OCI-LY3 (cell line): ENCODE measurements around the gene PIH1D1.

Experiments used
- H2AFZ ChIP-seq: fragments of 200-600, 300-600 bp; shearing (Covaris generic); 2 replicates; pipeline ENCODE4 v1.6.0; 2014; ENCODE audit warnings: antibody characterized with exemption, low read depth, low read length
- H3K27ac ChIP-seq: fragments of 200-600, 300-600 bp; sonication (generic); 2 replicates; pipeline ENCODE4 v1.5.1; 2014; ENCODE audit warnings: mild to moderate bottlenecking, low read length, moderate library complexity, mixed read lengths
- H3K27me3 ChIP-seq: fragments of 200-600, 300-600 bp; sonication (generic); 2 replicates; pipeline ENCODE4 v1.6.1; 2014; ENCODE audit warnings: low read depth, low read length, mixed read lengths
- H3K36me3 ChIP-seq: fragments of 200-600, 300-600 bp; sonication (generic); replicated peaks from 2 replicates; pipeline ENCODE3; 2014; ENCODE audit warnings: low read depth, low read length, mixed read lengths
- H3K4me1 ChIP-seq: fragments of 300-600, 200-600 bp; sonication (generic); 2 replicates; pipeline ENCODE4 v1.6.1; 2014; ENCODE audit warnings: low read length, mixed read lengths
- H3K4me2 ChIP-seq: fragments of 200-600, 300-600 bp; sonication (generic); 2 replicates; pipeline ENCODE4 v1.6.1; 2014; ENCODE audit warnings: low read length, mixed read lengths
- H3K4me3 ChIP-seq: fragments of 300-600, 200-600 bp; sonication (generic); 2 replicates; pipeline ENCODE4 v1.5.1; 2014; ENCODE audit warnings: antibody characterized with exemption, mild to moderate bottlenecking, low read length, moderate library complexity
- H3K79me2 ChIP-seq: fragments of 300-600, 200-600 bp; shearing (Covaris generic); 2 replicates; pipeline ENCODE4 v1.6.1; 2014; ENCODE audit warnings: mild to moderate bottlenecking, low read length, mixed read lengths
- H3K9ac ChIP-seq: fragments of 300-600, 200-600 bp; shearing (Covaris generic); 2 replicates; pipeline ENCODE4 v1.6.0; 2014; ENCODE audit warnings: mild to moderate bottlenecking, low read length, moderate library complexity
- H3K9me3 ChIP-seq: fragments of 200-600, 300-600 bp; shearing (Covaris generic); 2 replicates; pipeline ENCODE4 v1.6.1; 2014; ENCODE audit warnings: low read length, mixed read lengths; ENCODE audit not compliant: insufficient read depth
- H4K20me1 ChIP-seq: fragments of 200-600, 300-600 bp; sonication (generic); 2 replicates; pipeline ENCODE4 v1.6.1; 2016; ENCODE audit warnings: low read length, mixed read lengths; ENCODE audit not compliant: insufficient read depth
- EZH2phosphoT487 ChIP-seq: fragments of 200-600 bp; shearing (Covaris generic); IDR thresholded peaks from 2 replicates; pipeline ENCODE4 v1.6.1; 2018; ENCODE audit warnings: antibody characterized with exemption, mixed run types, low read depth
- TF ChIP-seq, protein P1 (sequence below): fragments of 200-600, 300-600 bp; sonication (generic); IDR thresholded peaks from 2 replicates; pipeline ENCODE4 v1.5.1; 2014; ENCODE audit warnings: antibody characterized with exemption, low read length, low read depth

PIH1D1 gene

DNA sequence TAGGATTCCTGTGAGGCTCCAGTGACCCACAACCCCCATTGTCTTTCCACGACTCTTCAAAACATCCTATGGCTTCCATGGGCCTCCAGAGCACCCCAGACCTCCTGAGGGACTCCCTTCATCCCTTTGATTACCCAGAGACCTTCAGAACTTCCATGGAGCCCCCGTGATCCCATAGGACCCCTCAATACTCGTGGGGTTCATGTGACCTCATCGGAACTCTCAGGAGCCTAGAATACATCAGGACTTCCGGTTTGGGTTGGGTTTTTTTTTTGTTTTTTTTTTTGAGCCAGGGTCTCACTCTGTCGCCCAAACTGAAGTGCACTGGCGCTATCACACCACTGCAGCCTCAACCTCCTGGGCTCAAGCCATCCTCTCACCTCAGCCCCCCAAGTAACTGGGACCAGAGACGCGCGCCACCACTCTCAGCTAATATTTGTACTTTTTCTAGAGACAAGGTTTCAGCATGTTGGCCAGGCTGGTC lies 2.2 kb upstream of the PIH1D1 start:
- Histone ChIP-seq H3K36me3 (peaks cover 13% of the 10 kb centered on the region), H3K4me3 (peak overlapping the region; percentile 85)
- TF ChIP-seq, protein P1, sequence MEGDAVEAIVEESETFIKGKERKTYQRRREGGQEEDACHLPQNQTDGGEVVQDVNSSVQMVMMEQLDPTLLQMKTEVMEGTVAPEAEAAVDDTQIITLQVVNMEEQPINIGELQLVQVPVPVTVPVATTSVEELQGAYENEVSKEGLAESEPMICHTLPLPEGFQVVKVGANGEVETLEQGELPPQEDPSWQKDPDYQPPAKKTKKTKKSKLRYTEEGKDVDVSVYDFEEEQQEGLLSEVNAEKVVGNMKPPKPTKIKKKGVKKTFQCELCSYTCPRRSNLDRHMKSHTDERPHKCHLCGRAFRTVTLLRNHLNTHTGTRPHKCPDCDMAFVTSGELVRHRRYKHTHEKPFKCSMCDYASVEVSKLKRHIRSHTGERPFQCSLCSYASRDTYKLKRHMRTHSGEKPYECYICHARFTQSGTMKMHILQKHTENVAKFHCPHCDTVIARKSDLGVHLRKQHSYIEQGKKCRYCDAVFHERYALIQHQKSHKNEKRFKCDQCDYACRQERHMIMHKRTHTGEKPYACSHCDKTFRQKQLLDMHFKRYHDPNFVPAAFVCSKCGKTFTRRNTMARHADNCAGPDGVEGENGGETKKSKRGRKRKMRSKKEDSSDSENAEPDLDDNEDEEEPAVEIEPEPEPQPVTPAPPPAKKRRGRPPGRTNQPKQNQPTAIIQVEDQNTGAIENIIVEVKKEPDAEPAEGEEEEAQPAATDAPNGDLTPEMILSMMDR = no peak
- TF ChIP-seq EZH2phosphoT487 = no peak

DNA sequence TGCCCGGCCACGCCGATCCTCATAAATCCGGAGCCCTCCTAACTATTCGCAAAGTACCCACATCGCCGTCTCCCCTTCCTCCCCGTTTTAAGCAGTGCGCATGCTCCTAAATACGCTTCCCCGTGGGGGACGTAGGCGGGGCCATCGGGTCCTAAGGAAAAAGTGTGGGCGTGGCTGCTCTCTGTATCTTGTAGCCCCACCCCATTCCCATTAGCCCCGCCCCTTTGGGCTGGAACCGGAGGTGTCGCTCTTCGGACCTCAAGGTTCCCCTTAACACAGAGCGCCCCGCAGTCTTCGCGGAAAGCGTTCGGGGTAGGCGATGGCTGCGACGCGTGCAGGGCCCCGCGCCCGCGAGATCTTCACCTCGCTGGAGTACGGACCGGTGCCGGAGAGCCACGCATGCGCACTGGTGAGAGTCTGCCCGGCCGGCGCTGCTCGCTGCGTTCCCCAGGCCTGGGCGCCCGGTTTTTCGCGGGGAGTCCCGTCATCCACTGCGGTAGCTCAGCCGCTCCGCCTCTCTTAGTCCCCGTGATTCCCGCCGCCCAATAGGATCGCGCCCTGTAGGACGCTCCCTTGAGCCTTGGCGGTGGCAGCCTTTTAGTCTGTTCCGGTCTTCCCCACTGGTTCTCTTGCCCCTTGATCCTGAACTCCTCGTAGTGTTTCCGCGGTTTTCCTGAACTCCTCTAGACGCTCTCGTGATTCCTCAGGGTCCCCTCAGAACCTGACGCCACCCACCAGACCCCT lies 1.6 kb upstream of the PIH1D1 start, which contains the start of gene ALDH16A1:
Gene ALDH16A1 (plus strand): TSS at position 213 of the 744 bp plus-strand sequence. CDS start 107 bp downstream, at position 320.
- peak within 1 kb of the TSS; percentile 75 for H3K4me2 ChIP-seq
- H3K27ac ChIP-seq = peak within 1 kb of the TSS; percentile 91
- H3K36me3 ChIP-seq = peaks cover 18% of the 10 kb centered on the region
- peaks cover 31% of the 10 kb centered on the region for H3K79me2 ChIP-seq
- H2AFZ ChIP-seq = peak within 1 kb of the TSS; percentile 22; the same call in 1 of the 2 replicates
- peak within 1 kb of the TSS; percentile 85 for H3K4me3 ChIP-seq
- peaks cover 19% of the 10 kb centered on the region for H3K4me1 ChIP-seq
- H3K9ac ChIP-seq = peak within 1 kb of the TSS; percentile 99
- no peaks in the 10 kb centered on the region for H3K9me3 ChIP-seq
- no peaks in the 10 kb centered on the region for H3K27me3 ChIP-seq
- H4K20me1 ChIP-seq = no peaks in the 10 kb centered on the region
- TF ChIP-seq, protein P1 = no peak
- no peak for TF ChIP-seq EZH2phosphoT487

More for the DNA sequence above, 2.2 kb upstream of the PIH1D1 start:
- Histone ChIP-seq H3K9ac (peak overlapping the region; percentile 99), H3K27ac (peak overlapping the region; percentile 91), H3K4me2 (peak overlapping the region; percentile 75), H3K79me2 (peaks cover 31% of the 10 kb centered on the region), H3K27me3 (no peaks in the 10 kb centered on the region), H3K9me3 (no peaks in the 10 kb centered on the region), H4K20me1 (no peaks in the 10 kb centered on the region), H3K4me1 (peaks cover 22% of the 10 kb centered on the region), H2AFZ (no peak overlapping the region)

DNA sequence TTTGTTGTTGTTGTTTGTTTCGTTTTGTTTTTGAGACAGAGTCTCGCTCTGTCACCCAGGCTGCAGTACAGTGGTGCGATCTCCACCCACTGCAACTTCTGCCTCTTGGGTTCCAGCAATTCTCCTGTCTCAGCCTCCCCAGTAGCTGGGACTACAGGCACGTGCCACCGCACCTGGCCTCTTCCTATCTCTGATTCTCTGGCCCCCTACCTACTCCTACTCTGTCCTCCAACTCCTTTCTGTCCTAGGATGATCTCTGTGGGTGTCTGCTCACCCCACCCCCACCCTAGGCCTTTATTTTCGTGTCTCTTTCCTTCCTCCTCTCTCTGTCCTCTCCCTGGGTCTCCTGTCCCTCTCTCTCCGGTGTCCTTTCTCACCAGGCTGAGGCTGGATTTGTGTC lies 1.2 kb downstream of the PIH1D1 start:
- H3K27me3 ChIP-seq = no peaks in the 10 kb centered on the region
- H3K36me3 ChIP-seq = peaks cover 37% of the 10 kb centered on the region
- peak overlapping the region; percentile 77 for H3K4me2 ChIP-seq
- no peak overlapping the region for H3K9ac ChIP-seq
- no peaks in the 10 kb centered on the region for H3K9me3 ChIP-seq
- no peak overlapping the region for H3K27ac ChIP-seq
- peak overlapping the region; percentile 85 for H3K4me3 ChIP-seq
- H3K79me2 ChIP-seq = peaks cover 31% of the 10 kb centered on the region
- no peak overlapping the region for H2AFZ ChIP-seq
- no peaks in the 10 kb centered on the region for H4K20me1 ChIP-seq
- TF ChIP-seq, protein P1 = no peak
- peaks cover 17% of the 10 kb centered on the region for H3K4me1 ChIP-seq

DNA sequence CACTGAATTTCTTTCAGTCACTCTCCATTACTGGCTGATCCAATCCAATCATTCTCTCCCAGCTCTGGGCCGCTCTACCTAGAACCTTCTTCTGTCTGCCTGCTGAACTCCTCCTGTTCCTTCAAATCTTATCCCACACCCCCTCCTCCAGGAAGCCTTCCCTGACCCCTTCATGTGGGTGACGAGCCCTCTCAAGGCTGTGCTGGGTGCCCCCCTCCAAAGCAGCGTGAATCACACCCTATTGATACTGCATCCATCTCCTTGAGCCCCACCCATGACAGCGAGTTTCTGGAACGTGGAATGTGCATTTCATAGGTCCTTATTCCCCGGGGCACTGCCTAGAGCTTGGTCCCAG lies 3.2 kb downstream of the PIH1D1 start:
- Histone ChIP-seq H3K27ac (no peak overlapping the region), H3K4me3 (no peak overlapping the region), H4K20me1 (no peaks in the 10 kb centered on the region), H3K4me2 (no peak overlapping the region), H3K79me2 (peaks cover 18% of the 10 kb centered on the region), H3K36me3 (peaks cover 33% of the 10 kb centered on the region), H3K9me3 (no peaks in the 10 kb centered on the region), H3K9ac (no peak overlapping the region), H2AFZ (no peak overlapping the region), H3K27me3 (no peaks in the 10 kb centered on the region), H3K4me1 (peaks cover 10% of the 10 kb centered on the region)
- no peak for TF ChIP-seq EZH2phosphoT487
- TF ChIP-seq, protein P1 = no peak
